Mesothelial cell of epicardium (in vitro differentiated cells): ENCODE data around the gene DPP7. TPM values are rescaled to one million over a fixed set of nuclear protein-coding genes. Genes with fewer than 3 reads are reported as not detected.

ENCODE experiments used
- DNase-seq, 2 experiments: peaks; one replicate each; pipeline ENCODE4 v3.0.0; 2021; ENCODE audit warnings: low spot score in 2 of 2; ENCODE audit not compliant: unreplicated experiment in 2 of 2
- H3K27ac Mint-ChIP-seq: 2 replicates; pipeline ENCODE4 v1.8.0; 2021; ENCODE audit warnings: mixed read lengths
- H3K27me3 Mint-ChIP-seq: 2 replicates; pipeline ENCODE4 v1.8.0; 2021; ENCODE audit warnings: low read depth, mixed read lengths
- H3K36me3 Mint-ChIP-seq: 2 replicates; pipeline ENCODE4 v1.8.0; 2021; ENCODE audit warnings: mixed read lengths
- H3K4me1 Mint-ChIP-seq: 2 replicates; pipeline ENCODE4 v1.8.0; 2021; ENCODE audit warnings: mixed read lengths
- H3K4me3 Mint-ChIP-seq: 2 replicates; pipeline ENCODE4 v1.8.0; 2021; ENCODE audit warnings: mild to moderate bottlenecking, moderate library complexity, mixed read lengths
- H3K9me3 Mint-ChIP-seq: 2 replicates; pipeline ENCODE4 v1.8.0; 2021; ENCODE audit warnings: mixed read lengths
- CTCF ChIP-seq: fragments of 200-600 bp; sonication (generic); IDR thresholded peaks from one replicate; pipeline ENCODE4 v1.5.0; 2021; ENCODE audit warnings: antibody characterized with exemption; ENCODE audit not compliant: unreplicated experiment
- total RNA-seq: library from RNA; stranded (reverse); gene quantifications from 3 replicates; pipeline ENCODE4 v1.2.1, GENCODE V29; 2021

The DPP7 gene
- total RNA-seq, 1 donor from 2014 or later: 149 TPM

DNA sequence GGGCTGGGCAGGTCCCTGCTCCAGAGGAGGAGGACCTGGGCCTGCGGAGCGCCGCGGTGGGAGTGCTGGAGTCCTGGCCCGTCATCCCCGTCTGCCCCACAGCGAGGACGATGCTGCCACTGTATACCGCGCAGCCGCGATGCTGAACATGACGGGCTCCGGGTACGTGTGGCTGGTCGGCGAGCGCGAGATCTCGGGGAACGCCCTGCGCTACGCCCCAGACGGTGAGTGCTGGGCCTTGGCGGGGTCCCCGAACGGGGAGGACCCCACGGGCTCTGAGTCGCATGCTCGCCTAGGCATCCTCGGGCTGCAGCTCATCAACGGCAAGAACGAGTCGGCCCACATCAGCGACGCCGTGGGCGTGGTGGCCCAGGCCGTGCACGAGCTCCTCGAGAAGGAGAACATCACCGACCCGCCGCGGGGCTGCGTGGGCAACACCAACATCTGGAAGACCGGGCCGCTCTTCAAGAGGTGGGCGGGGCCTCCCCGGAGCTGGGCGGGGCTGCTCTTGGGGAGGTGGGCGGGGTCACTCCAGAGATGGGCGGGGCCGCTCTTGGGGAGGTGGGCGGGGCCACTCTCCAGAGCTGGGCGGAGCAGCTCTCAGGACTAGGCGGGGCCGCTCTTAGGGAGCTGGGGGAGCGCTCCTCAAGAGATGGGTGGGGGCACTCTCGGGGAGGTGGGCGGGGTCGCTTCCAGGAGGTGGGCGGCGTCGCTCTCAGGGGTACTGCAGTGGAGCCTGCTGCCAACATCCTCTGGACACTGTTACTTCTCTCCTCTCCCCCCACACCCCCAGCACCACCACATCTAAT, 42.2 kb upstream of the DPP7 start:
- no peaks in the 10 kb centered on the region for H3K9me3 Mint-ChIP-seq
- peaks cover 71% of the 10 kb centered on the region for H3K27me3 Mint-ChIP-seq
- peaks cover 1% of the 10 kb centered on the region for H3K4me1 Mint-ChIP-seq
- H3K27ac Mint-ChIP-seq: no peak overlapping the region
- TF ChIP-seq CTCF: no peak
- no peak overlapping the region for H3K4me3 Mint-ChIP-seq
- H3K36me3 Mint-ChIP-seq: no peaks in the 10 kb centered on the region
- DNase-seq: no peak

DNA sequence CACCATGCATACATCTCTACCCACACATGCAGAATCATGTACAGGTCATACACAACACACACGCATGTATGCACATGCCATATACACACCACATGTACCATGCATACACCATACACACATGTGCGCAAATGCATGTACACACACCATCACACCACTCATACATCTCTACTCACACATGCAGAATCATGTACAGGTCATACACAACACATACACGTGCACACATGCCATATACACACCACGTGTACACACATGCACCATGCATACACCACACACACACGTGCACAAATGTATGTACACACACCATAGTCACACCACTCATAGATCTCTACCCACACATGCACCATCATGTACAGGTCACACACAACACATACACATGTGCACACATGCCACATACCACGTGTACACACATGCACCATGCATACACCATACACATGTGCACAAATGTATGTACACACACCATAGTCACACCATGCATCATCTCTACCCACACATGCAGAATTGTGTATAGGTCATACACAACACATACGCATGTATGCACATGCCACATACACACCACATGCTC, 38.4 kb upstream of the DPP7 start:
- H3K36me3 Mint-ChIP-seq: no peaks in the 10 kb centered on the region
- no peak for TF ChIP-seq CTCF
- no peak overlapping the region for H3K27ac Mint-ChIP-seq
- no peak overlapping the region for H3K4me3 Mint-ChIP-seq
- peaks cover 41% of the 10 kb centered on the region for H3K27me3 Mint-ChIP-seq
- DNase-seq: no peak
- no peaks in the 10 kb centered on the region for H3K9me3 Mint-ChIP-seq
- H3K4me1 Mint-ChIP-seq: no peaks in the 10 kb centered on the region

DNA sequence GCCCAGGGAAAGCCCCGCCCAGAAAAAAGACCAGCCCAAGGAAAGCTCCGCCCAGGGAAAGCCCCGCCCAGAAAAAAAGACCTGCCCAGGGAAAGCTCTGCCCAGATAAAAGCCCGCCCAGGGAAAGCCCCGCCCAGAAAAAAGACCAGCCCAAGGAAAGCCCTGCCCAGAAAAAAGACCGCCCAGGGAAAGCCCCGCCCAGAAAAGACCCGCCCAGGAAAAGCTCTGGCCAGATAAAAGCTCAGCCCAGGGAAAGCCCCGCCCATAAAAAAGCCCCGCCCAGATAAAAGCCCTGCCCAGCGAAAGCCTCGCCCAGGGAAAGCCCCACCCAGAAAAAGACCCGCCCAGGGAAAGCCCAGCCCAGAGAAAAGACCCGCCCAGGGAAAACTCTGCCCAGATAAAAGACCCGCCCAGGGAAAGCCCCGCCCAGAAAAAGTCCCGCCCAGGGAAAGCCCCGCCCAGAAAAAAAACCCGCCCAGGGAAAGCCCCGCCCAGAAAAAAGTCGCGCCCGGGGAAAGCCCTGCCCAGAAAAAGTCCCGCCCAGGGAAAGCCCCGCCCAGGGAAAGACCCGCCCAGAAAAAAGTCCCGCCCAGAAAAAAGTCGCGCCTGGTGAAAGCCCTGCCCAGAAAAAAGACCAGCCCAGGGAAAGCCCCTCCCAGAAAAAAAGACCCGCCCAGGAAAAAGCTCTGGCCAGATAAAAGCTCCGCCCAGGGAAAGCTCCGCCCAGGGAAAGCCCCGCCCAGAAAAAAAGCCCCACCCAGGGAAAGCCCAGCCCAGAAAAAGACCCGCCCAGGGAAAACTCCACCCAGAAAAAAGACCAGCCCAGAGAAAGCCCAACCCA, 36.3 kb upstream of the DPP7 start:
- no peaks in the 10 kb centered on the region for H3K4me1 Mint-ChIP-seq
- TF ChIP-seq CTCF: no peak
- no peak for DNase-seq
- H3K36me3 Mint-ChIP-seq: no peaks in the 10 kb centered on the region
- H3K27ac Mint-ChIP-seq: no peak overlapping the region
- H3K9me3 Mint-ChIP-seq: no peaks in the 10 kb centered on the region
- peaks cover 33% of the 10 kb centered on the region for H3K27me3 Mint-ChIP-seq
- H3K4me3 Mint-ChIP-seq: no peak overlapping the region

- no peak for DNase-seq
- Mint-ChIP-seq H3K27me3 (peaks cover 26% of the 10 kb centered on the region), H3K27ac (no peak overlapping the region), H3K9me3 (no peaks in the 10 kb centered on the region), H3K4me1 (no peaks in the 10 kb centered on the region), H3K4me3 (no peak overlapping the region), H3K36me3 (no peaks in the 10 kb centered on the region)
- TF ChIP-seq CTCF: no peak
Measured at GRCh38 chr9:137149942-137150616, 35.5 kb upstream of the DPP7 start.

DNA sequence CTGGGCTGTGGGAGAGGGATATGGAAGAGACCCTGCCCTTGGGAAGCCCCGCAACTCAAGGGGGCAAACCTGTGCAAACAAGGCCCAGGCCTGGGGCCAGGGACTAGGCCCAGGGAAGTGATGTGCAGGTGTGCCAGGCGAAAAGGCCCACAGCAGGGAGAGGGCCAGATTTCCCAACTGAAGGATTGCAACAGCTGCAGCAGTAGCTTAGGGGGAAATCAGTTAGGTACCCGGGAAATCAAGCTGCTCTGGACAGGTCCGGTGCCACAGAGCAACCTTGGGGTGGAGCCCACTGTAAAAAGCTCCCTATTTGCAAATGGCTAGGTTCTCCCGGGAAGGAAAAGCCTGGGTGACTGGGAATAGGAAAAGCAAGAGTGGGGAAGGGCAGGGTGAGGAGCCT, 34.8 kb upstream of the DPP7 start:
- Mint-ChIP-seq H3K36me3 (no peaks in the 10 kb centered on the region), H3K27ac (no peak overlapping the region), H3K27me3 (peaks cover 19% of the 10 kb centered on the region), H3K4me3 (no peak overlapping the region), H3K9me3 (no peaks in the 10 kb centered on the region), H3K4me1 (no peaks in the 10 kb centered on the region)
- DNase-seq: no peak
- no peak for TF ChIP-seq CTCF
